NCI-H2029 treated with DMSO at 0.1 percent for 48 hours (cell line): ENCODE results near the gene METRN.
A peak's percentile ranks its signal among the peaks of the same experiment; 100 is the strongest.
"Not testable (repeated sequence)": the region's sequence is repeated elsewhere in the genome, so short reads cannot be mapped to it uniquely, and the experiment has no call there.

Experiments used
- DNase-seq: peaks from one replicate; lab custom pipeline; 2025; lab: John Stamatoyannopoulos, UW

Gene METRN

DNA sequence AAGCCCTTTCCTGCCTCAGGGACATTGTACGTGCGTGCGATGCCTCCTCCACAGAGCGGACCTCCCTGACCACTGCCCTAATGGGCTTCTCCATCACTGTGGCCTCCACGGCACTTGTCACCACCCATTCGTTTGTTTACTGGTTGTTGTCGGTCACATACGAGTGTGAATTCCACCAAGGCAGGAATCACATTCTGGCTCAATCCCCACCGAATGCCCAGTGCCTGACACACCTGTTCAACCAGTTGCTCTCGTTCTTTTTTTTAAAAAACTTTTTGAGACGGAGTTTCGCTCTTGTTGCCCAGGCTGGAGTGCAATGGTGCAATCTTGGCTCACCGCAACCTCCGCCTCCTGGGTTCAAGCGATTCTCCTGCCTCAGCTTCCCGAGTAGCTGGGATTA, 23.7 kb upstream of the METRN start:
- not testable (repeated sequence) for DNase-seq

GRCh38 chr16:692356-693108, 22.4 kb upstream of the METRN start:
- DNase-seq = no peak

GRCh38 chr16:693364-693763, 21.6 kb upstream of the METRN start:
- DNase-seq = no peak

DNA sequence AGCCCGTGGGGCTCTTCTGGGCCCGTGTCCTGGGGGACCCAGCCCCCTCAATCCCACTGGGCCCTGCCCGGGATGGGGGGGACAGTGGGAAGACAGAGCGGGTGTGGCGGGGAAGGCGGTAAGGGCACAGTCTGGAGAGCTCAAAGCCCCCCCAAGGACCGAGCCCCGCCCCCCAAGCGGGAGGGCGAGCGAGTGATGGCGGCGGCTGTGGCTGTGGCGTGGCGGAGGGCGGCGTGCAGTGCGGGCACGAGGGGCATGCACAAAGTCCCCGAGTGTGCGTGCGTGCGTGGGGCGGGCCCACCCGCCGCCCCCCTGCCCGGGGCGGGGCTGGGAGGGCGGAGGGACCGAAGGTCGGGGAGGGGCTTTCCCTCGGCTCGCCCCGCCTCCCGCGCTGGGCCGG, 21.2 kb upstream of the METRN start:
- no peak for DNase-seq

- DNase-seq = no peak
Measured at GRCh38 chr16:694187-694862, 20.6 kb upstream of the METRN start.

DNA sequence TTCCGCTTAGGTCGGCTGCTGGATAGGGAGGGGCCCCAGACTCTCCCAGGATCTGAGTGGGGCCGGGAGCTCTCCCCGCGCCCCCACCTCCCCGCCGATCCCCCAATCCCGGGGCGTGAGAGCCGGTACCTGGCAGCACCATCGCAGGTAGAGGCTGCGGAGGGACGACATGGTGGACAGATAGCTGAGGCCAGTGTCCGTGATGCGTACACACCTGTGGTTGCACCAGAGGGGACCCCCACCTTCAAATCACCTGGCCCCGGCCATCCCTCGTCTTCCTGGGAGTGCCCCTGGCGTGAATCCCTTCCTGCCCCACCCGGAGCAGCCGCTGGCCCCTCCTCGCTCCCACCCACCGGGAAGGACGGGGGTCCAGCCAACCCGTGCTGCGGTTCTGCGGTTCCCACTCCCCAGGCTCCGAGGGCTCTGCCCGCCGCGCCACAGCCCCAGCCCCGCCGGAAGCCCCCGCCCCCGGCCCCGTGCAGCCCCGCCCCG, 20.0 kb upstream of the METRN start:
- no peak for DNase-seq

DNA sequence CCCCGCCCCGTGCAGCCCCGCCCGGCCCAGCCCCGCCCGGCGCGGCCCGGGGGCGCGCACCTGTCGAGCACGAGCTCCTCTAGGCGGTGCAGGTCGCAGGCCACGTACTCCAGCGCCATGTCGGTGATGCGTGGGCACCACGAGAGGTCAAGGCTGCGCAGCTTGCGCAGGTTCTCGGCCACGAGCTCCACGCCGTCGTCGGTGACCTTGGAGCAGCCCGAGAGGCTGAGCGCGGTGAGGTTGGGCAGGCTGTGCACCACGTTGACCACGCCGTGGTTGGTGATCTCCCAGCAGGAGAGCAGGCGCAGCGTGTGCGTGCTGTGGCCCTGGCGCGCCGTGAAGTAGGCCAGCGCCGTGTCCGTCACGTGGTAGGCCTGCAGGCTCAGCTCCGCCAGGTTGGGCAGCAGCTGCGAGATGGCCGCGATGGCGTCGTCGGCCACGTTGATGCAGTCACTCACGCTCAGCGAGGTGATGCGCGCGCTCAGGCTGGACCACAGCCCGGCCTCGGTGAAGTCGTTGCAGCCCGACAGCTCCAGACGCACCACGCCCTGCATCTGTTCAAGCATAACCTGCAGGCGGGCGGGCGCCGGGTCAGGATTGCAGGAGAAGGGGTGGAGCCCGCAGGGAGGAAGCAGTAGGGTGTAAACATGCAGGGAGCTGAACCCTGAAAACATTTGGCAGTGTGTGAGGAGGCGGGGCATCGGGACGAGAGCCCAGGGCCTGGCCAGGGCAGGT, 19.4 kb upstream of the METRN start:
- DNase-seq = peak; percentile 68

DNA sequence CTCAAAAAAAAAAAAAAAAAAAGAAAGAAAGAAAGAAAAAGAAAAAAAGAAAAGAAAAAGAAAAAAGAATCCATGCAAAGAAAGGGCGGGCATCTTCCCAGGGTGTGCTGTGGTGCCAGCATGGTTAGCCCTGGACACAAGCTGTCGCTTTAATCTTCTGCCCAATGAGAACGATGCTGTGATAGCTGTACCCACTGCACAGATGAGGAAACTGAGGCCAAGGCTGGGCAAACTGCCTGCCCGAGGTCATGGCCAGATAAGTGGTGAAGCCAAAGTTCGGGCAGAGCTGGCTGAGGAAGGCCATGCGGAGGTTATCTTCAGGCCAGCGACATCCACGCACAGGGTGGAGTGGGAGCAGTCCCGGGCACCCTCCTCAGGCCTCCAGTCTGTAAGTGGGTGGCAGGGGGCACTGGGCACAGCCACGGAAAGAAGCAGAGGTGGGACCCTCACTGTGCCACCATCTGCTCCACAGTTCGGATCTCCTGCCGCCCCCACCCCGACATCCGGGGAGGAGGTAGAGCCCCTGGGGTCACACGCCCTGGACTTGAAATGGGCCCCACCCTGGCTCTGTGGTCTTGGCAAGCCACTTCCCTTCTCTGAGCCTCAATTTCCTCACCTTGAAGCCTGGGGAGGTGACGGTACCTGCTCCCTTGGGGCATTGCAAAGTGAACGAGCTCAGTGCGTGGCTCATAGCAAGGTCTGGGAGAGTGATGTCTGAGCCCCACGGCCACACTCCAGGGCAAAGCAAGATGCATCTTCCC, 15.8 kb upstream of the METRN start:
- no peak for DNase-seq

GRCh38 chr16:700684-701584, 14.0 kb upstream of the METRN start:
- no peak for DNase-seq

- no peak for DNase-seq
Measured at GRCh38 chr16:702341-702740, 12.6 kb upstream of the METRN start.

DNA sequence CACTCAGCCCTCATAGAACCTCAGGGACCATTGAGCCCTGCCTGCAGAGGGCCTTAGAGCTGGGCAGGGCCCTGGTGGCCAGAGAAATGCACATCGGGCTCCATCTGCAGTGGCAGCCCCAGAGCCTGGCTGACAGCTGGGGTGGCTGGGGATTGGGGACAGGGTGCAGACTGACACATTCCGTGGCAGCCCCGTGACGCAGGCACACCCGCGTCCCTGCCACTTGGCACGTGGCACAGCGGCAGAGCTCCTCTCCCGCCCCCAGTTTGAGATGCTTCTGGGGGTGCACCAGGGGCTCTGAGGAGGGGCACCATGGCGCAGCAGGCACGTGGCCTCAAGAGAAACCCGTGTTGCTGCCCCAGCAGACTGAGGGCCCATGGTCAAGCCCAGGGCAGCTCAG, 11.5 kb upstream of the METRN start:
- no peak for DNase-seq

- DNase-seq = no peak
Measured at GRCh38 chr16:704047-704446, 10.9 kb upstream of the METRN start.

GRCh38 chr16:704552-705380, 10.2 kb upstream of the METRN start:
- DNase-seq = no peak

- DNase-seq = no peak
Measured at GRCh38 chr16:705431-706188, 9.3 kb upstream of the METRN start, which contains the start of gene FBXL16. Gene FBXL16, minus strand, starts transcription at chr16:705801. Its CDS starts 8,396 bp downstream, at chr16:697405.

GRCh38 chr16:706189-707061, 8.5 kb upstream of the METRN start:
- no peak for DNase-seq

GRCh38 chr16:707062-707538, 7.8 kb upstream of the METRN start:
- DNase-seq = no peak

DNA sequence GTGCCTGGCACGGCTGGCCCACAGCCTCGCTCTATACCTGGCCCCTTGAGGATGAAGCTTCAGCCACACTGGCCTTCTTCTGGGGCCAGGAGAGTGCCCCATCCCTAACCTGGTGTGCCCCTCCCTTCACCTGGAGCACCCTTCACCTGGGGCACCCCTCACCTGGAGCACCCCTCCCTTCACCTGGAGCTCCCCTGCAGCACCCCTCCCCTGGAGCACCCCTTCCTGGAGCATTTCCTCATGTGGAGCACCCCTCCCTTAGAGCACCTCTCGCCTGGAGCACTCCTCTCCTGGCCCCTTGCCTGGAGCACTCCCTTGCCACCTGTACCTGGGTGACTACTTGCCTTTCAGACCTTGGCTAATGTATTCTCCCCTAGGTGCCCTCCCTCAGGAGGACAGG, 6.9 kb upstream of the METRN start:
- no peak for DNase-seq

DNA sequence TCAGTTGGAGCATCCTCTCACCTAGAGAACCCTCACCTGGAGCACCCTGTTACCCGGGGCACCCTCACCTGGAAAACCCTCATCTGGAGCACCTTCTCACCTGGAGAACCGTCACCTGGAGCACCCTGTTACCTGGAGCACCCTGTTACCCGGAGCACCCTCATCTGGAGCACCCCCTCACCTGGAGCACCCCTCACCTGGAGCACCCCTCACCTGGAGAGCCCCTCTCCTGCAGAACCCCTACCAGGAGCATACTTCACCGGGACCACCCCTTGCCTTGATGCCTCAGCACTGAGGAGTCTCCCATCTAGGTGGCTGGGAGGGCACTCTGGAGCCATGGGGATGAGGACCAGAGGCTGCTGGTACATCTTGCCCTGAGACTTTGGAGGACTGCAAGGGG, 6.0 kb upstream of the METRN start:
- DNase-seq = no peak
